ENCODE data around the gene PAX3. TPM values are rescaled to one million over a fixed set of nuclear protein-coding genes. Genes with fewer than 3 reads are reported as not detected.

The PAX3 gene
- total and polyA plus RNA-seq, 4 donors: 0.60 TPM; not detected in 3

DNA sequence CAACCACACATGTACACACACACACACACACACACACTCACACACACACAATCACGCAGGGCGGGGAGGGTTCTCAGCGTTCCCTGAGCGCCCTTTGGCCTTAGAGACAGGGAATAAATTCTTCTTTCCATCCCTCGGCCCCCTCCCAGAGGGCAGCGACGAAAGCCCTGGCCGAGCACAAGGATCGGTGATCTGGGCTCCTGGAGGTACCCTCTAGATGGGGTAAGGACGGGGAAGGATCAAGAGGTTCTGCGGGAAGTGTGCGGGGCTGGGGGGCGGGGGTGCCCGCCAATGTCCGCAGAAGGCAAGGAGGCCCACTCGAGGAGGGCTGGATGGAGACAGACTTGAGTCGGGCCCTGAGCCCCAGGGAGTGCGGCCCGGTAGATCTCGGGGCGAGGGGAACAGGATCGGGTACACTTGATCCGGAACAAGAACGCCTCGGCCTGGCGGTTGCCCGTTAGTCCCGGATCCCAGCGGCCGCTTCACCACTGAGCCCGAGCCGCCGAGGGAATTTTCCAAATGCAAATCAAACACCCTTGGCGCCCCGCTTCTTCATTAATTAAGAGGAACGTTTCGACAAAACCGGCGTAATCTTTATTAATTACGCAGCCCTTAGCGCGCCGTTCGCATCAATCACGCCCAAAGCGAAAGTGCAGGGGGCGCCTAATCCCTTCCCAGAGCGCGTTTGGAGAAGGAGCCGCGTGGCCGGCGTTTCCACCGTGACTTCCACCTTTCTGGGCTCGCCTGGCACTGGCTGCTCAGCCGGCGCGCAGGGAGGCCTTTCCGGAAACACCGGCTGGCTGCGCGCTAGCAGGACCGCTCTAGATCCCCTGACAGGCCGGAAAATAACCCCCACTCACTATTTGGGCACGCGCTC lies 7.0 kb upstream of the PAX3 start:
- H3K36me3 ChIP-seq (ENCODE audit: control insufficient read depth in 1 of 2, insufficient read depth in 2 of 2, low read length in 1 of 2): no peaks in the 10 kb centered on the region
- H3K4me3 ChIP-seq (ENCODE audit: low read length in 2 of 2): peak overlapping the region; percentile 16 to 49
- 3% methylated on average over 66 of the region's 66 CpGs for WGBS, 2 donors
- H3K4me1 ChIP-seq (ENCODE audit: control insufficient read depth in 1 of 2, insufficient read depth in 2 of 2, low read length in 2 of 2): no peaks in the 10 kb centered on the region
- H3K27me3 ChIP-seq (ENCODE audit: control insufficient read depth in 1 of 2, insufficient read depth in 2 of 2, low read length in 1 of 2): no peaks in the 10 kb centered on the region
- DNase-seq: peak in 1 of 2 donors; percentile 77
- H3K9me3 ChIP-seq (ENCODE audit: control insufficient read depth, low read length): no peaks in the 10 kb centered on the region
- intact Hi-C loops (cut with DNase I): no loop called here
- no peak for ATAC-seq (ENCODE audit: low FRiP score)
- no peak overlapping the region for H3K27ac ChIP-seq (ENCODE audit: low read depth in 1 of 2, low read length in 2 of 2)

DNA sequence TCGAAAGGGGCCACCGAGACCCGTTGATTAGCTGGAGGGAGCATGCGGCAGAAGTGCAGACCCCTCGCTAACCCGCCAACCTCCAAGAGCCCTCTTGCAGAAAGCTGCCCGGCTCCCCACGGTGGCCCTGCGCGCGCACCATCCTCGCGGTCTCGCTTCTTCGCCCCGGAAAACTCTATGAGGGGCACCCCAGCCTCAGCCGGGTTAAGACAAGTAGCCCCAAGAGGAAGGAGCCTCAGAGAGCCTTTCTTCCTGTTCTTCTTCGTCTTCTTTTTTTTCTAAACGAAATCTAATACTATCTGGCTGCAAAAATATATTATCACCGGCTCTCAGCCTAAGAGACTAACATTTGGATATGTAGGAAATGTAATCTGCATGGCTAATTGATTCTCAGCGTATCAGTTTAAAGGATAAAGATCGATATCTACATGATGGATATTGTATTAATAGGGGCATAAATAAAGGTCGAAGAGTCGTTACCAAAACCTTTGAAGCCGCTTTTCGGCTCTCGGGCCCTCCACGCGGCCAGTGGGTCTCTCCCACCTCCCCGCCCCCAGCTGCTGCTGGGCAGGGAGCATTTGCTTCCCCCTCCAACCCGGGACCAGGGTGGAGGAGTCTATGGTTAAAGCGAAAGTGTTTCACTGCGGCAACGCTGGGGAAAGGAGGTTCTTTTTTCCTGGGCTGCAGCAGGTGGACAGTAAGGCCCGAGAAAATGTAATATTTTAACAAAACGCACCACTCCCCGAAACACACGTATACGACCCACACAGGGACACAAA lies 6.1 kb upstream of the PAX3 start:
- intact Hi-C loops (cut with DNase I): no loop called here
- WGBS, 2 donors: 6 to 11% methylated on average over 33 to 39 of the region's 39 CpGs
- Histone ChIP-seq H3K4me1 (ENCODE audit: control insufficient read depth in 1 of 2, insufficient read depth in 2 of 2, low read length in 2 of 2) (no peaks in the 10 kb centered on the region), H3K27ac (ENCODE audit: low read depth in 1 of 2, low read length in 2 of 2) (no peak overlapping the region), H3K9me3 (ENCODE audit: control insufficient read depth, low read length) (no peaks in the 10 kb centered on the region), H3K4me3 (ENCODE audit: low read length in 2 of 2) (peak overlapping the region in 1 of 2 donors; percentile 49), H3K27me3 (ENCODE audit: control insufficient read depth in 1 of 2, insufficient read depth in 2 of 2, low read length in 1 of 2) (no peaks in the 10 kb centered on the region), H3K36me3 (ENCODE audit: control insufficient read depth in 1 of 2, insufficient read depth in 2 of 2, low read length in 1 of 2) (no peaks in the 10 kb centered on the region)
- no peak for ATAC-seq (ENCODE audit: low FRiP score)
- DNase-seq: no peak

DNA sequence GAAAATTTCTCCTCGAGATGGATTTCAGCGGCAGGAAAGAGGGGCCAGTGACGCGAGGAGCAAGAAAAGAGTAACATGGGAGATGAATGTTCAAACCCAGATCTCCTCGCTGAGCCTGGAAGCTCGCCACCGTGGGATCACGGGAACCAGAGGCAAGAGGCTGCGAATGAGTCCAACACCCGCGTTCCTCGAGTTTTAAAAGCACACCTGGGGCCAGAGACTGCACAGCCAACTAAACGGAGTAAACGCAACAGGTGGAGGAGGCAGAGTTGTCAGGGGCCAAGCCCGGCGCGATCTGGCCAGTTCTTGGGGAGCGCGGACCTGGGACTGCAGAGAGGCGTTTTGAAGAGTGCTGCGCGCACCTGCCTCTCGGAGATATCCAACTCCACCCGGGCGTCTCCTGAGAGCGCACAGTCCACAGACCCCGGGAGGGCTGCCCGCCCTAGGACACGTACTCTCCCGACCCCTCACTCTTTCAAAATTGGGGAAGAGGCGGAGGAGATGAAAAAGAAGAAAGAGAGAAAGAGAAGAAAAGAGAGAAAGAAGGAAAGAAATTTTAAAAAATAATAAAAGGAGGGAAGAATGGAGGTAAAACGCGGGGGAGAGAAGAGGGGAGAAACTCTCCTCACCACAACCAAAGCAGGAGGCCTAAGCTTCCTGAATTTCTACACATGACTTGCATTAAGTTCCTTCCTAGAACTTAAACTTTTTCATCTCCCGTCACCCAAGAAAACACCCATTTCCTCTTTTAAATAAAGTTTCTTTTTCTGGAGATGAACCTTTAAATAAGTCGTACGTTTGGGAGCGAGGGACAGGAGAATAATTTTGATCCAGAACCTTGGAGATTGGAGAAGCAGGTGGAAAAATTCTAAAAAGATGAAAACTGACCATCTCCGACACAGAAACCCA lies 5.3 kb upstream of the PAX3 start:
- no peak overlapping the region for H3K4me3 ChIP-seq (ENCODE audit: low read length in 2 of 2)
- intact Hi-C loops (cut with DNase I): no loop called here

DNA sequence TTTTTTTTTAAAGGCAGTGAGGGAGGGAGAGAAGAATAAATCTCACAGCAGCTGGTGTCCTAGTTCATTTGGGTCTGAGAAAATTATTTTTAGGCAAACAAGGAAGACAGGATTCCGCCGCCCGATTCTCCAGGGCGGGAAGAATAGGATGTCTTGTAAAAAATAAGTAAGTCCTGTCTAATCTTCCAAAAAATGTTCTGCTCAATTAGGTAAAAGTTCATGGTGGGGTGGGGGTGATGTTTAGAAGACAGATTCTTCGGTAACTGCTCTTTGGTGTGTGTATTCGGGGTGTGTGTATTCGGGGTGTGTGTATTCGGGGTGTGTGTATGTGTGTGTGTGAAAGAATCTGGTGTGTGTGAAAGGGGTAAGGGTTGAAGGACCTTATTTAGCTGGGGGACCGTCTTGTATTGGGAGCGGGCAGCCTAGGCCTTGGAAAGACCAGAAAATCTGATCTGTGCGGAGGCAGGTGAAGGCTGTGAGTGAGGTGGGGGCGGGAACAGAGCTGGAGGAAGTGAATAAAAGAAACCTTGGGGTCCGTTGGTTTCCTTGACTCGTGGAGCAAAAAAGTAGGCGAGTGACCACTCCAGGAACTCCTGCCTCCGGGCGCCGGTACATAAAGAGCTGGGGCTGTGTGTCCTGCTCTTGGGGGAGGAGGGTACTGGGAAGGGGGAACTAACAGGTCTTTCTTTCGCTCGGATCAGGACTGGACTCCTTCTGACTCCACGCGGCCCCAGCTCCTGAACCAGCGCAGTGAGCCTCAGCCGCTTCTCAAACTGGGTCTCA lies 4.4 kb upstream of the PAX3 start:
- no peaks in the 10 kb centered on the region for H3K9me3 ChIP-seq (ENCODE audit: control insufficient read depth, low read length)
- no peaks in the 10 kb centered on the region for H3K4me1 ChIP-seq (ENCODE audit: control insufficient read depth in 1 of 2, insufficient read depth in 2 of 2, low read length in 2 of 2)
- no peak for DNase-seq
- intact Hi-C loops (cut with DNase I): no loop called here
- 17 to 23% methylated on average over 24 of the region's 24 CpGs for WGBS, 2 donors
- ATAC-seq (ENCODE audit: low FRiP score): no peak
- H3K27ac ChIP-seq (ENCODE audit: low read depth in 1 of 2, low read length in 2 of 2): no peak overlapping the region
- H3K27me3 ChIP-seq (ENCODE audit: control insufficient read depth in 1 of 2, insufficient read depth in 2 of 2, low read length in 1 of 2): no peaks in the 10 kb centered on the region
- H3K36me3 ChIP-seq (ENCODE audit: control insufficient read depth in 1 of 2, insufficient read depth in 2 of 2, low read length in 1 of 2): no peaks in the 10 kb centered on the region
- no peak overlapping the region for H3K4me3 ChIP-seq (ENCODE audit: low read length in 2 of 2)

More for the DNA sequence above, 5.3 kb upstream of the PAX3 start:
- 10 to 14% methylated on average over 38 of the region's 38 CpGs for WGBS, 2 donors
- DNase-seq: no peak
- Histone ChIP-seq H3K27ac (ENCODE audit: low read depth in 1 of 2, low read length in 2 of 2) (no peak overlapping the region), H3K4me1 (ENCODE audit: control insufficient read depth in 1 of 2, insufficient read depth in 2 of 2, low read length in 2 of 2) (no peaks in the 10 kb centered on the region), H3K36me3 (ENCODE audit: control insufficient read depth in 1 of 2, insufficient read depth in 2 of 2, low read length in 1 of 2) (no peaks in the 10 kb centered on the region), H3K27me3 (ENCODE audit: control insufficient read depth in 1 of 2, insufficient read depth in 2 of 2, low read length in 1 of 2) (no peaks in the 10 kb centered on the region), H3K9me3 (ENCODE audit: control insufficient read depth, low read length) (no peaks in the 10 kb centered on the region)
- ATAC-seq (ENCODE audit: low FRiP score): no peak

DNA sequence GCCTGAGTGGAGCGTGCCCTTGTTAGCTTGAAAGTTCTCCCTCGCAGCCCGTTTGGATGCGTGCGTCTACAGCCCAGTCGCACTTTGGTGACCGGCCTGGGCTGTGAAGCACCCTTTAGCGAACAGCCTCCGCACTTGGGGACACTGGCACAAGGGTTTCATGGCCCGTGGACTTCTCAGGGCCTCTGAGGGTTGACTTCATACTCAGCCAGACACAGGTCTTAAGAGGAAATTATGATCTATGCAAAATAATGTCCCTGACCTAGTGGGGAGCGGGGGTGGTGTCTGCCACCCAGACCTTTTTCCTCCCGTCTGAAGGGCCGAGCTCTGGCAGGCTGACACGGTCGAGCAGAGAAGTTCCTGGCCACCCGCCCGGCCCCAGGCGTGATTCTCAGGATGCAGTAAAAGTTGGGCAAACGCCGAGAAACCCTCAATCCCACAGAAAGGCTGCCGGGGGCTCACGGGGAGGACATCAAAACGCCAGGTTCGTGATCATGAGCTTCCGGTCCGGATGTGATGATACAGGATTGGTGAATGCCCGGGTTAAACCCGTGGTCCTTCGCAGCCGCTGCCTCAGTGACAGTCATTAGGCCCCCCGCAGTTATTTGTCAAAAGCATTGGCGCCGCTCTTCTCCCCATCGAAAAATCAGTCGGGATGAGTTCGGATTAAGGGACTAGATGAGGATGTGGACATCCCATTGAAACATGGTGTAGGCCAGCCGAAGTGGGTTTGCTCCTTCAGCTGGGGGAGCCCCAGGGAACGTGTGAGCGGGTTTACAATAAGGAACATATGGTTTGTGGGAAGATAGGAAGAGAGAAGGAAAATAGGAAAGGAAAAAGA lies 3.6 kb upstream of the PAX3 start:
- ATAC-seq (ENCODE audit: low FRiP score): no peak
- intact Hi-C loops (cut with DNase I): no loop called here
- DNase-seq: no peak
- Histone ChIP-seq H3K9me3 (ENCODE audit: control insufficient read depth, low read length) (peaks cover 2% of the 10 kb centered on the region), H3K27me3 (ENCODE audit: control insufficient read depth in 1 of 2, insufficient read depth in 2 of 2, low read length in 1 of 2) (no peaks in the 10 kb centered on the region), H3K36me3 (ENCODE audit: control insufficient read depth in 1 of 2, insufficient read depth in 2 of 2, low read length in 1 of 2) (no peaks in the 10 kb centered on the region), H3K27ac (ENCODE audit: low read depth in 1 of 2, low read length in 2 of 2) (no peak overlapping the region), H3K4me1 (ENCODE audit: control insufficient read depth in 1 of 2, insufficient read depth in 2 of 2, low read length in 2 of 2) (no peaks in the 10 kb centered on the region), H3K4me3 (ENCODE audit: low read length in 2 of 2) (no peak overlapping the region)
- whole genome bisulfite sequencing, 2 donors: 7 to 10% methylated on average over 39 of the region's 39 CpGs

DNA sequence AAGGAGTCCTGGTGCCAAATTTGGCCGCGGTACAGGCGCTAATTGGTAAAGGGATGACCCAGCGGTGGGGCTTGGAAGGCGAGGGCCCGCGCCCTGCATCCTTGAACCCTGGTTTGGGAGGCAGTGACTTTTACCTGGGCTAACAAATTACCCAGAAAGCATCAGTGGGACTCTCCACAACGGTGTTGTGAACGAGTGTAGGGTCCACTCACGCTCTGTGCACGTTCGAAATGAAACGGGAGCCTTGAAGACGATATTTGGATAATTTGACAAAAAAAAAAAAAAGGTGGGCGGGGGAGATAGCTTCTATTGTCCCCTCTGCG lies 3.0 kb upstream of the PAX3 start:
- Histone ChIP-seq H3K36me3 (ENCODE audit: control insufficient read depth in 1 of 2, insufficient read depth in 2 of 2, low read length in 1 of 2) (no peaks in the 10 kb centered on the region), H3K4me3 (ENCODE audit: low read length in 2 of 2) (no peak overlapping the region), H3K27ac (ENCODE audit: low read depth in 1 of 2, low read length in 2 of 2) (no peak overlapping the region), H3K27me3 (ENCODE audit: control insufficient read depth in 1 of 2, insufficient read depth in 2 of 2, low read length in 1 of 2) (no peaks in the 10 kb centered on the region), H3K4me1 (ENCODE audit: control insufficient read depth in 1 of 2, insufficient read depth in 2 of 2, low read length in 2 of 2) (no peaks in the 10 kb centered on the region), H3K9me3 (ENCODE audit: control insufficient read depth, low read length) (peaks cover 2% of the 10 kb centered on the region)
- WGBS, 2 donors: 9 to 11% methylated on average over 15 to 16 of the region's 16 CpGs
- no peak for DNase-seq
- no peak for ATAC-seq (ENCODE audit: low FRiP score)
- intact Hi-C loops (cut with DNase I): no loop called here

DNA sequence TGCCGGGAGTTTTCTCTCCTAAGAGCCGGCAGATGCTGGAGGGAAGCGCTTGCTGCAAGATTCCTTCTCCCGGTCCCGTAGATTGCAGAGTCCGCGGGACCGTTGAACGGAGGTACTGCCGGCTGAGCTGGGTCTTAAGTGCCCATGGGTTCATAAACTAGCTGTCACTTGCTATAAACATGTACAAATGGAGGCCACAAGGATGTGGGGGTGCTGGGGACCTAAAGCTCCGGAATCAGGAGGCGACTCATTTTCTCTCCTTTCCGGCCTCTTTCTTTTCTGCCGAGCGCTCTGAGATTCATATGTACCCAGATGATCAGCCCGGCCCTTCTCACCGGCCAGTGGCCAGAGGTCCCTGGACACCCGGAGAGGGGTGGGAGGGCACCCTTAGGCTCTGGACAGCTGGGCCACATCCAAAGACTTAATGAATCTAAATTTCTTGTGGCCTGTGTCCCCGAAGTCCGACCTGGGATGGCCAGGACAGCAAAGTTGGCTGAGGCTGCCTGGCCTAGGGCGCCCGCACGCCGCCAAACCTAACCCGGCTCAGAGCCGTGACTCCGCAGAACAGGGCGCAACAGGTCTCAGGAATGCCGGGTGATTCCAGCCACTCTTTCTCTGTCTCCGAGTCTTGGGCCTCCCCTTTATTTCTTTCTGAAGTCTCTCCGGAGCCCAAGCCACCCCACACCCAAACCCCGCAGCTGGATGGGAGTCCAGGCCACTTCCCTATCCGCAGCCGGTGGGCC lies 2.4 kb upstream of the PAX3 start:
- H3K27me3 ChIP-seq (ENCODE audit: control insufficient read depth in 1 of 2, insufficient read depth in 2 of 2, low read length in 1 of 2): no peaks in the 10 kb centered on the region

More for the DNA sequence above, 2.4 kb upstream of the PAX3 start:
- Histone ChIP-seq H3K27ac (ENCODE audit: low read depth in 1 of 2, low read length in 2 of 2) (no peak overlapping the region), H3K4me1 (ENCODE audit: control insufficient read depth in 1 of 2, insufficient read depth in 2 of 2, low read length in 2 of 2) (no peaks in the 10 kb centered on the region), H3K4me3 (ENCODE audit: low read length in 2 of 2) (no peak overlapping the region), H3K9me3 (ENCODE audit: control insufficient read depth, low read length) (peaks cover 2% of the 10 kb centered on the region), H3K36me3 (ENCODE audit: control insufficient read depth in 1 of 2, insufficient read depth in 2 of 2, low read length in 1 of 2) (no peaks in the 10 kb centered on the region)
- ATAC-seq (ENCODE audit: low FRiP score) (no peak), DNase-seq (no peak)
- intact Hi-C loops (cut with DNase I): no loop called here
- 11 to 15% methylated on average over 34 of the region's 34 CpGs for WGBS, 2 donors
